Measurements from ENCODE around the gene ZNF592. TPM values are rescaled to one million over a fixed set of nuclear protein-coding genes. Genes with fewer than 3 reads are reported as not detected.
"Not testable (repeated sequence)": the region's sequence is repeated elsewhere in the genome, so short reads cannot be mapped to it uniquely, and the experiment has no call there.

The ZNF592 gene
- total and polyA plus RNA-seq, 4 donors, result 10.2 to 29.5 (median 21.8) TPM

GRCh38 chr15:84721371-84721770 lies 27.0 kb upstream of the ZNF592 start:
- no peaks in the 10 kb centered on the region for H3K36me3 ChIP-seq (ENCODE audit: control insufficient read depth, insufficient read depth, low read length)
- H3K9me3 ChIP-seq (ENCODE audit: control insufficient read depth, insufficient read depth, low read length), result no peaks in the 10 kb centered on the region
- no peak for DNase-seq (ENCODE audit: low read depth in 4 of 6, low spot score in 6 of 6)
- H3K27ac ChIP-seq (ENCODE audit: low read depth, low read length), result no peak overlapping the region
- WGBS (ENCODE audit: insufficient coverage), result 92% methylated on average over 1 of the region's 2 CpGs
- H3K4me3 ChIP-seq (ENCODE audit: low read depth, low read length), result no peak overlapping the region
- no peaks in the 10 kb centered on the region for H3K27me3 ChIP-seq (ENCODE audit: control insufficient read depth, insufficient read depth, low read length)
- H3K4me1 ChIP-seq (ENCODE audit: control insufficient read depth, insufficient read depth, low read length), result peaks cover 5% of the 10 kb centered on the region

DNA sequence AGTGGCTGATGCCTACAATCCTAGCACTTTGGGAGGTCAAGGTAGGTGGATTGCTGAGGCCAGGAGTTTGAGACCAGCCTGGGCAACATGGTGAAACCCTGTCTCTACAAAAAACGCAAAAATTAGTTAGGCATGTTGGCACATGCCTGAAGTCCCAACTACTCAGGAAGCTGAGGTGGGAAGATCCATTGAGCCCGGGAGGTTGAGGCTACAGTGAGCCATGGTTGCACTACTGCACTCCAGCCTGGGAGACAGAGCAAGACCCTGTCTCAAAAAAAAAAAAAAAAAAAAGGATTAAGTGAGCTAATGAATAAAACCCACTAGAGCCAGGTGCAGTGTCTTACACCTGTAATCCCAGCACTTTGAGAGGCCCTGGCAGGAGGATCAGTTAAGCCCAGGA lies 25.8 kb upstream of the ZNF592 start:
- Histone ChIP-seq H3K4me1 (ENCODE audit: control insufficient read depth, insufficient read depth, low read length) (no peaks in the 10 kb centered on the region), H3K27ac (ENCODE audit: low read depth, low read length) (no peak overlapping the region), H3K36me3 (ENCODE audit: control insufficient read depth, insufficient read depth, low read length) (no peaks in the 10 kb centered on the region), H3K4me3 (ENCODE audit: low read depth, low read length) (no peak overlapping the region), H3K9me3 (ENCODE audit: control insufficient read depth, insufficient read depth, low read length) (no peaks in the 10 kb centered on the region), H3K27me3 (ENCODE audit: control insufficient read depth, insufficient read depth, low read length) (no peaks in the 10 kb centered on the region)
- 45% methylated on average over 1 of the region's 2 CpGs for WGBS (ENCODE audit: insufficient coverage)
- DNase-seq (ENCODE audit: low read depth in 4 of 6, low spot score in 6 of 6), result no peak

GRCh38 chr15:84725001-84725491 lies 23.3 kb upstream of the ZNF592 start:
- DNase-seq (ENCODE audit: low read depth in 4 of 6, low spot score in 6 of 6), result no peak
- Histone ChIP-seq H3K27ac (ENCODE audit: low read depth, low read length) (peak overlapping the region; percentile 33), H3K4me1 (ENCODE audit: control insufficient read depth, insufficient read depth, low read length) (no peaks in the 10 kb centered on the region), H3K27me3 (ENCODE audit: control insufficient read depth, insufficient read depth, low read length) (no peaks in the 10 kb centered on the region), H3K4me3 (ENCODE audit: low read depth, low read length) (no peak overlapping the region), H3K36me3 (ENCODE audit: control insufficient read depth, insufficient read depth, low read length) (no peaks in the 10 kb centered on the region), H3K9me3 (ENCODE audit: control insufficient read depth, insufficient read depth, low read length) (no peaks in the 10 kb centered on the region)
- no CpG with 5 or more reads among the region's 1 CpG for WGBS (ENCODE audit: insufficient coverage)

GRCh38 chr15:84727429-84727828 lies 21.0 kb upstream of the ZNF592 start:
- 97% methylated on average over 5 of the region's 6 CpGs for WGBS (ENCODE audit: insufficient coverage)
- no peaks in the 10 kb centered on the region for H3K9me3 ChIP-seq (ENCODE audit: control insufficient read depth, insufficient read depth, low read length)

GRCh38 chr15:84731774-84732173 lies 16.6 kb upstream of the ZNF592 start:
- no peak for DNase-seq (ENCODE audit: low read depth in 4 of 6, low spot score in 6 of 6)
- H3K27me3 ChIP-seq (ENCODE audit: control insufficient read depth, insufficient read depth, low read length), result no peaks in the 10 kb centered on the region
- no peaks in the 10 kb centered on the region for H3K4me1 ChIP-seq (ENCODE audit: control insufficient read depth, insufficient read depth, low read length)
- H3K4me3 ChIP-seq (ENCODE audit: low read depth, low read length), result no peak overlapping the region
- no peaks in the 10 kb centered on the region for H3K36me3 ChIP-seq (ENCODE audit: control insufficient read depth, insufficient read depth, low read length)
- H3K9me3 ChIP-seq (ENCODE audit: control insufficient read depth, insufficient read depth, low read length), result no peaks in the 10 kb centered on the region
- no peak overlapping the region for H3K27ac ChIP-seq (ENCODE audit: low read depth, low read length)

More at GRCh38 chr15:84727429-84727828, 21.0 kb upstream of the ZNF592 start:
- no peak for DNase-seq (ENCODE audit: low read depth in 4 of 6, low spot score in 6 of 6)
- no peaks in the 10 kb centered on the region for H3K36me3 ChIP-seq (ENCODE audit: control insufficient read depth, insufficient read depth, low read length)
- no peaks in the 10 kb centered on the region for H3K4me1 ChIP-seq (ENCODE audit: control insufficient read depth, insufficient read depth, low read length)
- no peak overlapping the region for H3K4me3 ChIP-seq (ENCODE audit: low read depth, low read length)
- no peak overlapping the region for H3K27ac ChIP-seq (ENCODE audit: low read depth, low read length)
- H3K27me3 ChIP-seq (ENCODE audit: control insufficient read depth, insufficient read depth, low read length), result no peaks in the 10 kb centered on the region

DNA sequence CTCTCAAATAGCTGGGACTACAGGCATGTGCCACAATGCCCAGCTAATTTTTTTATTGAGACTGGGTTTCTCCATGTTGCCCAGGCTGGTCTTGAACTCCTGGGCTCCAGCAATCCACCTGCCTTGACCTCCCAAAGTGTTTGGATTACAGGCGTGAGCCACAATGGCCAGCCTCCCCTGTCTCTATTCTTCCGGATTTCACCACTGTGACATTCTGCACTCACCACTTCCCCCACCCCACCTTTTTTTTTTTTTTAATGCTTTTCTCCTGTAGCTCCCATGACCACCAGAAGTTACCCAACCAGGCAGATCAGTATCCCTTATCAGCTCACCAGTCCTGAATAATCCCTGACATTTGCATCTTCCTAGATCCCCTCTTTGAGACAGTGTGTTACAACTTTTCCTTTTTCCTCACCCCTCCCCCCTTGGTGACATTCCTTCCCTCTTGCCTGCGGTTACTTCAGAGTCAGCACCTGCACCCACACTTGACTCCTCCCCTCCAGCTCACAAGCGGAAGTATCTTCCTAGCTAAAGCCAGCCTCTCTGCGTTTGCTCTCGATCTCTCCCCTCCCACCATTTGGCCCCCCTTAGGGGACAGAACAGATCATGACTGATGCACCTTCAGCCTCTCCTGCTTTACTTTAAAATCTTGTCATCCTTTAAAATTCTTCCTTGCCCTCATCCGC lies 13.5 kb upstream of the ZNF592 start:
- H3K36me3 ChIP-seq (ENCODE audit: control insufficient read depth, insufficient read depth, low read length), result no peaks in the 10 kb centered on the region
- DNase-seq (ENCODE audit: low read depth in 4 of 6, low spot score in 6 of 6), result no peak
- no peak overlapping the region for H3K27ac ChIP-seq (ENCODE audit: low read depth, low read length)
- no peaks in the 10 kb centered on the region for H3K4me1 ChIP-seq (ENCODE audit: control insufficient read depth, insufficient read depth, low read length)
- H3K4me3 ChIP-seq (ENCODE audit: low read depth, low read length), result no peak overlapping the region
- H3K9me3 ChIP-seq (ENCODE audit: control insufficient read depth, insufficient read depth, low read length), result no peaks in the 10 kb centered on the region
- 22% methylated on average over 6 of the region's 7 CpGs for WGBS (ENCODE audit: insufficient coverage)
- H3K27me3 ChIP-seq (ENCODE audit: control insufficient read depth, insufficient read depth, low read length), result no peaks in the 10 kb centered on the region

GRCh38 chr15:84735480-84736061 lies 12.8 kb upstream of the ZNF592 start:
- H3K4me3 ChIP-seq (ENCODE audit: low read depth, low read length); H3K9me3 ChIP-seq (ENCODE audit: control insufficient read depth, insufficient read depth, low read length); DNase-seq (ENCODE audit: low read depth in 4 of 6, low spot score in 6 of 6); H3K36me3 ChIP-seq (ENCODE audit: control insufficient read depth, insufficient read depth, low read length); H3K27ac ChIP-seq (ENCODE audit: low read depth, low read length); H3K27me3 ChIP-seq (ENCODE audit: control insufficient read depth, insufficient read depth, low read length); H3K4me1 ChIP-seq (ENCODE audit: control insufficient read depth, insufficient read depth, low read length): not testable (repeated sequence)
- WGBS (ENCODE audit: insufficient coverage), result 60% methylated on average over 3 of the region's 9 CpGs

DNA sequence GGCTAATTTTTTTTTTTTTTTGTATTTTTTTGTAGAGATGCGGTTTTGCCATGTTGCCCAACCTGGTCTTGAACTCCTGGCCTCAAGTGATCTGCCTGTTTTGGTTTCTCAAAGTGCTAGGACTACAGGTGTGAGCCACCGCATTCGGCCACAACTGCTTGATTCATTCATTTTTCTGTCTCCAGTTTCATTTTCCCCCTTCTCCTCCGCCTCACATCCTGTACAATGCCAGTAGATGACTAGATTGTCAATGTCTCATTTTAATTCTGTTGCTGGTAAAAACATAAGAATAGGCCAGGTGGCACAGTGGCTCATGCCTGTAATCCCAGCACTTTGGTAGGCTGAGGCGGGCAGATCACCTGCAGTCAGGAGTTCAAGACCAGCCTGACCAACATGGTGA lies 12.0 kb upstream of the ZNF592 start:
- H3K9me3 ChIP-seq (ENCODE audit: control insufficient read depth, insufficient read depth, low read length), result no peaks in the 10 kb centered on the region
- DNase-seq (ENCODE audit: low read depth in 4 of 6, low spot score in 6 of 6), result no peak
- no peak overlapping the region for H3K4me3 ChIP-seq (ENCODE audit: low read depth, low read length)
- no peaks in the 10 kb centered on the region for H3K27me3 ChIP-seq (ENCODE audit: control insufficient read depth, insufficient read depth, low read length)
- WGBS (ENCODE audit: insufficient coverage), result 100% methylated on average over 2 of the region's 5 CpGs
- no peaks in the 10 kb centered on the region for H3K4me1 ChIP-seq (ENCODE audit: control insufficient read depth, insufficient read depth, low read length)
- H3K36me3 ChIP-seq (ENCODE audit: control insufficient read depth, insufficient read depth, low read length), result no peaks in the 10 kb centered on the region
- no peak overlapping the region for H3K27ac ChIP-seq (ENCODE audit: low read depth, low read length)

DNA sequence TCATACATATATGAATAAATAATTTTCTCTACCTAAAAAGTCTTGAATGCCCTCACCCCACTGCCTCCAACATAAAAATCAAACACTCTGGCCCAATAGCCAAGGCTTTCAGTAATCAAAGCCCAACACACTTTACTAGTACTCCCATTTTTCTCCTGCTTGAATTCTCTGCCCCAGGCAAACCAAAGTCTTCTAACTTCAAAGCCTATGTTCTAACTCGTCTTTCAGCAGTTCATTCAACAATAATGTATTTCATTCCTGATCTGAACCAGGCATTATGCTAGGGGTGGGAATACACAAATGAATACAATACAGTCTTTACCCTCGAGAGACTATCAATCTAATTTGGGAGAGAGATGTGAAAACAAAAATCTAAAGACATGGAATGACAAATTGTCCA lies 11.4 kb upstream of the ZNF592 start:
- H3K36me3 ChIP-seq (ENCODE audit: control insufficient read depth, insufficient read depth, low read length), result no peaks in the 10 kb centered on the region

DNA sequence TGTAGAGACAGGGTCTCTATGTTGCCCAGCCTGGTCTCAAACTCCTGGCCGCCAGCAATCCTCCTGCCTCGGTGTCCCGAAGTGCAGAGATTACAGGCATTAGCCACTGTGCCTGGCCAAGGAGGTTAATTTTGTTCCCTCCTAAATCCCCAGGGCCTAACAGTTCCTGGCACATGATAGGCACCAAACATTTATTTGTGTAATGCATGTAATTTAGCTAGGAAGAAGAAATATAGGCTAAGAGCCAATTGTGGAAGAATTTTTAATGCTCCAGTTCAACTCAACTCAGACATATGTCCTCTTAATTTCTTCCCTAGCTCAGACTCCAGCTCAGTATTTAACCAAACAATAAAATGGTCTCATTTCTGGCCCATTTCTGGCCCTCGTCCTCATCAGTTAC lies 7.7 kb upstream of the ZNF592 start:
- H3K9me3 ChIP-seq (ENCODE audit: control insufficient read depth, insufficient read depth, low read length), result no peaks in the 10 kb centered on the region
- H3K36me3 ChIP-seq (ENCODE audit: control insufficient read depth, insufficient read depth, low read length), result no peaks in the 10 kb centered on the region
- 100% methylated on average over 1 of the region's 4 CpGs for WGBS (ENCODE audit: insufficient coverage)
- DNase-seq (ENCODE audit: low read depth in 4 of 6, low spot score in 6 of 6), result no peak
- no peaks in the 10 kb centered on the region for H3K27me3 ChIP-seq (ENCODE audit: control insufficient read depth, insufficient read depth, low read length)
- H3K4me3 ChIP-seq (ENCODE audit: low read depth, low read length), result no peak overlapping the region
- no peaks in the 10 kb centered on the region for H3K4me1 ChIP-seq (ENCODE audit: control insufficient read depth, insufficient read depth, low read length)
- H3K27ac ChIP-seq (ENCODE audit: low read depth, low read length), result no peak overlapping the region

More for the DNA sequence above, 11.4 kb upstream of the ZNF592 start:
- no peak overlapping the region for H3K4me3 ChIP-seq (ENCODE audit: low read depth, low read length)
- no peaks in the 10 kb centered on the region for H3K27me3 ChIP-seq (ENCODE audit: control insufficient read depth, insufficient read depth, low read length)
- H3K9me3 ChIP-seq (ENCODE audit: control insufficient read depth, insufficient read depth, low read length), result no peaks in the 10 kb centered on the region
- no peak for DNase-seq (ENCODE audit: low read depth in 4 of 6, low spot score in 6 of 6)
- WGBS (ENCODE audit: insufficient coverage), result no CpG with 5 or more reads among the region's 2 CpGs
- H3K27ac ChIP-seq (ENCODE audit: low read depth, low read length), result no peak overlapping the region
- no peaks in the 10 kb centered on the region for H3K4me1 ChIP-seq (ENCODE audit: control insufficient read depth, insufficient read depth, low read length)

Data from spinal cord (tissue), 10 donors.